ENCODE data around the gene ARHGEF11.

Gene ARHGEF11

DNA sequence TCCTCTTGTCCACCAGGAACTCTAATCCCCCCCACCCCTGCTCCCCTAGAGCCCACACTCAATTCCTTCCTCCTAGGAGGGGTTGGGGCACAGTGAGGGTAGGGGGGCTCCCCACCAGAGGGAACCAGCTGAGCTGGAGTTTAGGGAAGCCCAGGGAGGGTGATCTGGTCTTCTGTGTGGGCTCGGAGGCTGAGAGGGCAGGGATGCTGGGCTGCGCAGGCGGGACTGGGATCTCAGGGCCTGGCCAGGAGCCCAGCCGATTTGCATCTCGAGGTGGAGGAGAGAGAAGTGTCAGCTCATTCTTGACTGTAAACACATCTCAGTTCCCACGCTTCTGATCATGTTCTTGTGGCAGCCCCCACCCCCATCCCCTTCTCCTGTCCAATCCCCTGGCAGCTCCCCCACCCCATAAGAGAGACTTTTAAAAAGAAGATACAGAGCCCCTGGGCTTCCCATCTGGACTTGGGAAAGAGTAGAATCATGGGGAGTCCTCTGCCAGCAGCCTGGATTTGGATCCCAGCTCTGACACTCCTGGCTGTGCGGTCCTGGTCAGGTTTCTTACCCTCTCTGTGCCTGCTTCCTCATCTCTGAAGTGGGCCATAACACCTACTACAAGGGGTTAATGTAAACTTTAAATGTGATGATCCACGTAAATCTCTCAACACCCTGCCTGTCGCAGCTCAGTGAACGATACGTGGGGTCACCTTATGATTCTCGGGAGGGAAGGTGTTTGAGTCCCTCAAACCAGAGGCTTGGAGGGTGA lies 145.4 kb downstream of the ARHGEF11 start:
- TF ChIP-seq CTCF (conservative IDR thresholded peaks at IDR 0.05) (no peak), ZFX (IDR thresholded peaks at IDR 0.05) (no peak)
- H3K27ac ChIP-seq, result no peak overlapping the region

GRCh38 chr1:156898971-156899664 lies 146.4 kb downstream of the ARHGEF11 start:
- TF ChIP-seq ZFX (IDR thresholded peaks at IDR 0.05) (no peak), CTCF (conservative IDR thresholded peaks at IDR 0.05) (no peak)
- no peak overlapping the region for H3K27ac ChIP-seq

GRCh38 chr1:156898161-156898566 lies 147.4 kb downstream of the ARHGEF11 start:
- TF ChIP-seq CTCF (conservative IDR thresholded peaks at IDR 0.05) (no peak), ZFX (IDR thresholded peaks at IDR 0.05) (no peak)
- H3K27ac ChIP-seq, result no peak overlapping the region

GRCh38 chr1:156897078-156897825 lies 148.3 kb downstream of the ARHGEF11 start:
- no peak overlapping the region for H3K27ac ChIP-seq

DNA sequence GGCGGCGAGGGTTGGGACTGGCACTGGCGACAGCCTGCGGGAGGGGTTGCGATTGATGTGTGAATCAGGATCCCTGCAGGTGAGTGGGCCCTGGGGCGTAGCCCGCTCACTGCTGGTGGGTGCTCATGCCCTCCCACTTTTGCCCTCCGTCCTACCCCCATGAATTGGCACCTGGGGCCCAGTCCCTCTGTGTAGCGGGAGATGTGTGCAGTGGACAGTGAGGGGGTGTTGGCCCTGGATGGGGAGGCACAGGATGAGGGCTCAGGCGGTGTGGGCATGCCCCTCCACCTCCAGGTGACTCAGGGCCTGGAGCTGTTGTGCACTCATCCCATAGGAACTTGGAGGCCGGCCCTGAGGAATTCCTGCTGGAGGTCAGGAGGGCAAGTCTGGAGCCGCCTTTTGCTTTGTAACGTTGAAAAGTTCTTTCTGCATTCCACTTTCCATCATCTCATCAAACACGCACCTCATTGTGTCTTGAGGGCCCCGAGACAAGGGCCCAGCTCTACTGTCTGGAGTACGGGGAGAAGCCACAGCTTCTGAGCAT lies 149.0 kb downstream of the ARHGEF11 start:
- TF ChIP-seq CTCF (conservative IDR thresholded peaks at IDR 0.05) (no peak), ZFX (IDR thresholded peaks at IDR 0.05) (no peak)
- no peak overlapping the region for H3K27ac ChIP-seq

More at GRCh38 chr1:156897078-156897825, 148.3 kb downstream of the ARHGEF11 start:
- TF ChIP-seq ZFX (IDR thresholded peaks at IDR 0.05) (no peak), CTCF (conservative IDR thresholded peaks at IDR 0.05) (no peak)

DNA sequence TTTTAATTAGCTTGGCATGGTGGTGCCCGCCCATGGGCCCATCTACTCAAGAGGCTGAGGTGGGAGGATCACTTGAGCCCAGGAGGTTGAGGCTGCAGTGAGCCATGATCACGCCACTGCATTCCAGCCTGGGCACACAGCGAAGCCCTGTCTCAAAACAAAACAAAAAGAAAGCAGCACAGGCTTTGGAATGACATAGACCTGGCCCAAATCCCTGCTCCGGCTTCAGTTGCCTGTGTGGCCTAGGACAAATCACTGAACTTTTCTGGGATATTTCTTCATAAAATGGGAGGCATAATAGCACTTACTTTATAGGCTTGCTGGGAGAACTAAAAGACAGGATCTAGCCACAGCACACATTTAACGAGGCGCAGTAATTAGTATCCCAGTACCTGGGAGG lies 149.6 kb downstream of the ARHGEF11 start:
- TF ChIP-seq ZFX (IDR thresholded peaks at IDR 0.05) (no peak), CTCF (conservative IDR thresholded peaks at IDR 0.05) (no peak)
- no peak overlapping the region for H3K27ac ChIP-seq
